HG03139 (cell line): Measurements from ENCODE around the gene MADCAM1.

Source experiments
- ATAC-seq: cut with Tn5 transposase; IDR thresholded peaks from one replicate; pipeline ENCODE4 v1.9.1; 2021; ENCODE audit not compliant: unreplicated experiment

Gene MADCAM1

DNA sequence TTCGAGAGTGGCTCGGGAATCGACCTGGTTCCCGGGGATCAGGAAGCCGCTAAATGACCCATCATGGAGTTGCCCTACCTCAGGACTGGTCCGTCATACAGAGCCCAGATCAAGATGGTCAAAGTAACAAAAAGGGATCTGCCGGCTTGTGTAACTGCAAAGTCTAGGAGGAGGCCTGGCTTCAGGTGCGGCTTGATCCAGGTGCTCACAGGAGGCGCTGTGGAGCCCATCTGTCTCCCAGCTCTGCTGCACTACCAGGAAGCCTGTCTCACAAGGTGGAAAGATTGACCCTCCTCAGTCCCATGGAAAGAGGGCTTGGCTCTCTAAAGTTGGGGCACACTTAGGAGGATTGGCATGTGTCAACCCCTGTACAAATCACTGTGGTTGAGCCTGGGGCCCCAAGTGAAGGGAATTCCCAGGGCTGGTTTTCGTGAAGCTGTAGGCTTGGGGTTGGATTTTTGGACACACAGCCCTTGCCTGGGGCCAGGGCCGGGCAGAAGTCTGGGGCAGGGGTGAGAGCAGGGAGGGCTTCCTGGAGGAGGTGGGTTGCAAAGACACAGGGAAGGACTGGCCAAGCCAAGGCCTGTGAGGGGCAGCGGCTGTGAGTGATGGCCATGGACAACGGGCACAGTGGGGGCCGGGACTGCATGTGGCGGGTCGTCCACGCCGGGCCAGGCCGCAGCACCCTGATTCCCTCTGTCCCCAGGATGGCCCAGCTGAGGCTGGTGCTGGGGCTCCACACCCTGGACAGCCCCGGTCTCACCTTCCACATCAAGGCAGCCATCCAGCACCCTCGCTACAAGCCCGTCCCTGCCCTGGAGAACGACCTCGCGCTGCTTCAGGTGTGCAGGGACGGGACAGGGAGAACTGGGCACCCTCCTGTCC lies 51.8 kb downstream of the MADCAM1 start:
- ATAC-seq: no peak

- no peak for ATAC-seq
These were observed 52.9 kb downstream of the MADCAM1 start for GRCh38 chr19:548886-549830.

GRCh38 chr19:554817-555216 lies 58.5 kb downstream of the MADCAM1 start:
- ATAC-seq: no peak
